NCI-H2227 (cell line): ENCODE measurements around the gene NUP214.

Source experiments
- DNase-seq: peaks from one replicate; lab custom pipeline; 2025; ENCODE audit not compliant: unreplicated experiment; lab: John Stamatoyannopoulos, UW

The NUP214 gene

GRCh38 chr9:131275332-131276093, 150.1 kb downstream of the NUP214 start:
- DNase-seq: no peak

GRCh38 chr9:131276094-131276888, 150.9 kb downstream of the NUP214 start, which contains the start of gene FAM78A:
Gene FAM78A, minus strand, starts transcription at chr9:131276510. Its CDS starts 331 bp downstream, at chr9:131276179.
- peak; percentile 4 for DNase-seq

GRCh38 chr9:131276891-131277286, 151.5 kb downstream of the NUP214 start:
- DNase-seq: no peak

GRCh38 chr9:131277287-131277909, 152.0 kb downstream of the NUP214 start:
- no peak for DNase-seq

GRCh38 chr9:131277910-131278701, 152.7 kb downstream of the NUP214 start:
- DNase-seq: peak; percentile 80

GRCh38 chr9:131278702-131279111, 153.3 kb downstream of the NUP214 start:
- no peak for DNase-seq

- no peak for DNase-seq
Observed at GRCh38 chr9:131279196-131279862, 153.9 kb downstream of the NUP214 start.

GRCh38 chr9:131279863-131280570, 154.6 kb downstream of the NUP214 start:
- DNase-seq: no peak

- DNase-seq: no peak
Observed at GRCh38 chr9:131280660-131281059, 155.3 kb downstream of the NUP214 start.

- DNase-seq: no peak
Observed at GRCh38 chr9:131281119-131281965, 156.0 kb downstream of the NUP214 start.

GRCh38 chr9:131282175-131282574, 156.8 kb downstream of the NUP214 start:
- DNase-seq: no peak

- peak; percentile 46 for DNase-seq
Observed at GRCh38 chr9:131282688-131283422, 157.5 kb downstream of the NUP214 start.
